ENCODE results near the gene PRICKLE1.
"Not testable (repeated sequence)": the region's sequence is repeated elsewhere in the genome, so short reads cannot be mapped to it uniquely, and the experiment has no call there.

Gene PRICKLE1

GRCh38 chr12:42552822-42553221 is 36.7 kb downstream of the PRICKLE1 start:
- no peak for DNase-seq

GRCh38 chr12:42550800-42551199 is 38.7 kb downstream of the PRICKLE1 start:
- DNase-seq, result no peak

- no peak for DNase-seq
Measured at GRCh38 chr12:42546709-42547108, 42.8 kb downstream of the PRICKLE1 start.

- no peak for DNase-seq
Measured at GRCh38 chr12:42541965-42542364, 47.6 kb downstream of the PRICKLE1 start.

- DNase-seq, result not testable (repeated sequence)
Measured at GRCh38 chr12:42541308-42541707, 48.2 kb downstream of the PRICKLE1 start.

GRCh38 chr12:42539696-42540095 is 49.9 kb downstream of the PRICKLE1 start:
- DNase-seq, result no peak

- no peak for DNase-seq
Measured at GRCh38 chr12:42538203-42538602, 51.3 kb downstream of the PRICKLE1 start.

GRCh38 chr12:42534184-42534838 is 55.2 kb downstream of the PRICKLE1 start:
- no peak for DNase-seq

- no peak for DNase-seq
Measured at GRCh38 chr12:42530284-42530683, 59.3 kb downstream of the PRICKLE1 start.

GRCh38 chr12:42525444-42525843 is 64.1 kb downstream of the PRICKLE1 start:
- DNase-seq, result no peak

- no peak for DNase-seq
Measured at GRCh38 chr12:42524716-42525115, 64.8 kb downstream of the PRICKLE1 start.

GRCh38 chr12:42516573-42516972 is 73.0 kb downstream of the PRICKLE1 start:
- DNase-seq, result no peak

- no peak for DNase-seq
Measured at GRCh38 chr12:42511656-42512055, 77.9 kb downstream of the PRICKLE1 start.

- no peak for DNase-seq
Measured at GRCh38 chr12:42510823-42511222, 78.7 kb downstream of the PRICKLE1 start.

- no peak for DNase-seq
Measured at GRCh38 chr12:42508913-42509460, 80.6 kb downstream of the PRICKLE1 start.

GRCh38 chr12:42507565-42507964 is 82.0 kb downstream of the PRICKLE1 start:
- DNase-seq, result no peak

- DNase-seq, result no peak
Measured at GRCh38 chr12:42507081-42507480, 82.5 kb downstream of the PRICKLE1 start.

- no peak for DNase-seq
Measured at GRCh38 chr12:42504049-42504448, 85.5 kb downstream of the PRICKLE1 start.

GRCh38 chr12:42502682-42503081 is 86.9 kb downstream of the PRICKLE1 start:
- DNase-seq, result no peak

GRCh38 chr12:42498549-42499247 is 90.8 kb downstream of the PRICKLE1 start:
- no peak for DNase-seq

GRCh38 chr12:42496886-42497285 is 92.7 kb downstream of the PRICKLE1 start:
- DNase-seq, result no peak

GRCh38 chr12:42495244-42495643 is 94.3 kb downstream of the PRICKLE1 start:
- no peak for DNase-seq

- DNase-seq, result no peak
Measured at GRCh38 chr12:42492267-42492666, 97.3 kb downstream of the PRICKLE1 start.

- no peak for DNase-seq
Measured at GRCh38 chr12:42490261-42490842, 99.2 kb downstream of the PRICKLE1 start.

Measured in GDM1 (cell line).